ENCODE data around the gene EFNA2.

EFNA2 gene

GRCh38 chr19:1308718-1309117 lies 23.0 kb downstream of the EFNA2 start:
- no peak overlapping the region for H3K4me3 ChIP-seq (ENCODE audit: low read depth, low read length)
- no peak for DNase-seq (ENCODE audit: low read depth)
- TF ChIP-seq CTCF (IDR thresholded peaks at IDR 0.05; ENCODE audit: low read depth, low read length, missing control alignments) = no peak

GRCh38 chr19:1309977-1310852 lies 24.5 kb downstream of the EFNA2 start:
- TF ChIP-seq CTCF (IDR thresholded peaks at IDR 0.05; ENCODE audit: low read depth, low read length, missing control alignments) = no peak
- no peak for DNase-seq (ENCODE audit: low read depth)
- no peak overlapping the region for H3K4me3 ChIP-seq (ENCODE audit: low read depth, low read length)

- H3K4me3 ChIP-seq (ENCODE audit: low read depth, low read length) = no peak overlapping the region
- TF ChIP-seq CTCF (IDR thresholded peaks at IDR 0.05; ENCODE audit: low read depth, low read length, missing control alignments) = no peak
- DNase-seq (ENCODE audit: low read depth) = no peak
Measured at GRCh38 chr19:1310853-1311180, 25.1 kb downstream of the EFNA2 start.

- no peak for TF ChIP-seq CTCF (IDR thresholded peaks at IDR 0.05; ENCODE audit: low read depth, low read length, missing control alignments)
- no peak overlapping the region for H3K4me3 ChIP-seq (ENCODE audit: low read depth, low read length)
- no peak for DNase-seq (ENCODE audit: low read depth)
Measured at GRCh38 chr19:1311543-1312091, 25.9 kb downstream of the EFNA2 start.

GRCh38 chr19:1312767-1313694 lies 27.4 kb downstream of the EFNA2 start:
- no peak for TF ChIP-seq CTCF (IDR thresholded peaks at IDR 0.05; ENCODE audit: low read depth, low read length, missing control alignments)
- no peak for DNase-seq (ENCODE audit: low read depth)
- no peak overlapping the region for H3K4me3 ChIP-seq (ENCODE audit: low read depth, low read length)

GRCh38 chr19:1313695-1314613 lies 28.3 kb downstream of the EFNA2 start:
- no peak for DNase-seq (ENCODE audit: low read depth)
- no peak for TF ChIP-seq CTCF (IDR thresholded peaks at IDR 0.05; ENCODE audit: low read depth, low read length, missing control alignments)
- H3K4me3 ChIP-seq (ENCODE audit: low read depth, low read length) = no peak overlapping the region
